H9 (cell line): ENCODE data around the gene STARD9. TPM values are rescaled to one million over a fixed set of nuclear protein-coding genes. Genes with fewer than 3 reads are reported as not detected.

Experiments used
- DNase-seq: peaks from one replicate; pipeline ENCODE4 v3.0.0-alpha.2; 2017
- H2AFZ ChIP-seq: one replicate; pipeline ENCODE4 v1.6.1; 2013; ENCODE audit warnings: mild to moderate bottlenecking, low read length, control low read depth, moderate library complexity
- H2AK5ac ChIP-seq: 2 replicates; pipeline ENCODE4 v1.6.1; 2013; ENCODE audit warnings: low read length, control low read depth, mixed read lengths; ENCODE audit not compliant: insufficient read length
- H2BK120ac ChIP-seq: one replicate; pipeline ENCODE4 v1.6.1; 2013; ENCODE audit warnings: low read depth, mild to moderate bottlenecking, low read length, control low read depth, inconsistent platforms; ENCODE audit not compliant: poor library complexity, severe bottlenecking
- H2BK12ac ChIP-seq: 2 replicates; pipeline ENCODE4 v1.6.1; 2013; ENCODE audit warnings: low read length, control low read depth, mixed read lengths, low read depth; ENCODE audit not compliant: insufficient read length
- H2BK15ac ChIP-seq: 2 replicates; pipeline ENCODE4 v1.6.1; 2013; ENCODE audit warnings: low read depth, low read length, control low read depth
- H2BK20ac ChIP-seq: one replicate; pipeline ENCODE4 v1.6.1; 2013; ENCODE audit warnings: low read depth, mild to moderate bottlenecking, low read length, control low read depth, inconsistent platforms; ENCODE audit not compliant: poor library complexity, severe bottlenecking
- H2BK5ac ChIP-seq: 2 replicates; pipeline ENCODE4 v1.6.1; 2013; ENCODE audit warnings: low read length, control low read depth, mixed read lengths; ENCODE audit not compliant: insufficient read length
- H3K14ac ChIP-seq: 2 replicates; pipeline ENCODE4 v1.6.1; 2013; ENCODE audit warnings: low read length, control low read depth; ENCODE audit not compliant: insufficient read depth
- H3K18ac ChIP-seq: 2 replicates; pipeline ENCODE4 v1.6.1; 2013; ENCODE audit warnings: low read depth, mild to moderate bottlenecking, mixed read lengths, low read length, control low read depth; ENCODE audit not compliant: insufficient read length
- H3K23ac ChIP-seq: 2 replicates; pipeline ENCODE4 v1.6.1; 2013; ENCODE audit warnings: low read length, control low read depth, mixed read lengths, low read depth; ENCODE audit not compliant: insufficient read length
- H3K23me2 ChIP-seq: 2 replicates; pipeline ENCODE4 v1.6.1; 2013; ENCODE audit warnings: low read depth, mild to moderate bottlenecking, mixed read lengths, low read length, control low read depth; ENCODE audit not compliant: insufficient read length, poor library complexity, severe bottlenecking
- H3K27ac ChIP-seq: 2 replicates; pipeline ENCODE4 v1.5.1; 2013; ENCODE audit warnings: low read length, control low read depth, mixed read lengths, low read depth; ENCODE audit not compliant: insufficient read length
- H3K27me3 ChIP-seq: 2 replicates; pipeline ENCODE4 v1.6.1; 2013; ENCODE audit warnings: low read length, control low read depth, inconsistent platforms; ENCODE audit not compliant: insufficient read depth
- H3K4ac ChIP-seq: 2 replicates; pipeline ENCODE4 v1.6.1; 2013; ENCODE audit warnings: low read depth, mild to moderate bottlenecking, control low read depth, inconsistent platforms, low read length, moderate library complexity
- H3K4me1 ChIP-seq: 2 replicates; pipeline ENCODE4 v1.6.1; 2013; ENCODE audit warnings: low read length, control low read depth, inconsistent platforms; ENCODE audit not compliant: insufficient read depth
- H3K4me2 ChIP-seq: 2 replicates; pipeline ENCODE4 v1.6.1; 2013; ENCODE audit warnings: low read length, control low read depth, mixed read lengths; ENCODE audit not compliant: insufficient read length, insufficient read depth
- H3K56ac ChIP-seq: 2 replicates; pipeline ENCODE4 v1.6.1; 2013; ENCODE audit warnings: low read depth, mild to moderate bottlenecking, mixed read lengths, low read length, control low read depth; ENCODE audit not compliant: insufficient read length
- H3K79me1 ChIP-seq: 2 replicates; pipeline ENCODE4 v1.6.1; 2013; ENCODE audit warnings: low read depth, mild to moderate bottlenecking, moderate library complexity, low read length, control low read depth, inconsistent platforms; ENCODE audit not compliant: insufficient read depth, poor library complexity, severe bottlenecking
- H3K79me2 ChIP-seq: 2 replicates; pipeline ENCODE4 v1.6.1; 2013; ENCODE audit warnings: low read length, control low read depth, inconsistent platforms; ENCODE audit not compliant: insufficient read depth
- H3K9ac ChIP-seq: 2 replicates; pipeline ENCODE4 v1.6.1; 2013; ENCODE audit warnings: low read length, control low read depth, mixed read lengths; ENCODE audit not compliant: insufficient read length; ENCODE audit errors: extremely low read depth
- H3K9me3 ChIP-seq: one replicate; pipeline ENCODE4 v1.6.1; 2013; ENCODE audit warnings: low read depth, low read length, inconsistent platforms; ENCODE audit not compliant: control insufficient read depth
- H3T11ph ChIP-seq: one replicate; pipeline ENCODE4 v1.6.1; 2013; ENCODE audit warnings: mild to moderate bottlenecking, low read length, control low read depth, inconsistent platforms
- H4K20me1 ChIP-seq: one replicate; pipeline ENCODE4 v1.6.1; 2013; ENCODE audit not compliant: control insufficient read depth, insufficient read length, insufficient read depth
- H4K5ac ChIP-seq: 2 replicates; pipeline ENCODE4 v1.6.1; 2013; ENCODE audit warnings: low read depth, mild to moderate bottlenecking, mixed read lengths, low read length, control low read depth; ENCODE audit not compliant: insufficient read length
- H4K8ac ChIP-seq: replicated peaks from 2 replicates; pipeline ENCODE4 v1.6.1; 2013; ENCODE audit warnings: low read length, control low read depth, mixed read lengths, low read depth; ENCODE audit not compliant: insufficient read length
- H4K91ac ChIP-seq: 2 replicates; pipeline ENCODE4 v1.6.1; 2013; ENCODE audit warnings: low read depth, mild to moderate bottlenecking, moderate library complexity, mixed read lengths, low read length, control low read depth; ENCODE audit not compliant: insufficient read length
- H3K27ac Mint-ChIP-seq, 3 experiments: 2 replicates in 2 of 3; 3 replicates in 1 of 3; pipeline ENCODE4 v1.8.0; 2020 to 2021; ENCODE audit warnings: mixed read lengths in 3 of 3, mild to moderate bottlenecking in 1 of 3, moderate library complexity in 1 of 3
- H3K27me3 Mint-ChIP-seq: 2 replicates; pipeline ENCODE4 v1.8.0; 2021; ENCODE audit warnings: low read depth, mild to moderate bottlenecking, moderate library complexity, mixed read lengths
- H3K36me3 Mint-ChIP-seq, 3 experiments: 2 replicates in 2 of 3; 3 replicates in 1 of 3; pipeline ENCODE4 v1.8.0; 2020 to 2021; ENCODE audit warnings: low read depth in 3 of 3, mixed read lengths in 3 of 3; ENCODE audit not compliant: insufficient read depth in 1 of 3
- H3K4me1 Mint-ChIP-seq, 2 experiments: 2 replicates each; pipeline ENCODE4 v1.8.0; 2020; ENCODE audit warnings: mixed read lengths in 2 of 2
- H3K4me3 Mint-ChIP-seq, 2 experiments: 2 replicates in 1 of 2; 3 replicates in 1 of 2; pipeline ENCODE4 v1.8.0; 2020 to 2021; ENCODE audit warnings: mild to moderate bottlenecking in 2 of 2, mixed read lengths in 2 of 2, moderate library complexity in 1 of 2
- H3K9me3 Mint-ChIP-seq, 2 experiments: 2 replicates in 1 of 2; 3 replicates in 1 of 2; pipeline ENCODE4 v1.8.0; 2020; ENCODE audit warnings: mild to moderate bottlenecking in 2 of 2, mixed read lengths in 2 of 2, moderate library complexity in 1 of 2
- WGBS: extraction: QIAGEN DNeasy Blood & Tissue Kit; methylation state at CpG from one replicate; pipeline ENCODE4 v1.1.7; 2013; ENCODE audit warnings: missing lambda C conversion rate, low lambda C conversion rate, mixed read lengths; ENCODE audit not compliant: insufficient read length; ENCODE audit errors: extremely low coverage; 5-methylcytosine and 5-hydroxymethylcytosine counted together
- total RNA-seq: library from RNA; stranded (reverse); gene quantifications from 2 replicates; pipeline ENCODE4 v1.2.1, GENCODE V29; 2021
- TF ChIP-seq, protein P1 (sequence below): fragments of 200-600 bp; sonication (generic); conservative IDR thresholded peaks from 3 replicates; pipeline ENCODE4 v1.8.0; 2021; ENCODE audit warnings: antibody characterized with exemption, mild to moderate bottlenecking

STARD9 gene
- total RNA-seq, 1 experiment from 2014 or later: 6.9 TPM

DNA sequence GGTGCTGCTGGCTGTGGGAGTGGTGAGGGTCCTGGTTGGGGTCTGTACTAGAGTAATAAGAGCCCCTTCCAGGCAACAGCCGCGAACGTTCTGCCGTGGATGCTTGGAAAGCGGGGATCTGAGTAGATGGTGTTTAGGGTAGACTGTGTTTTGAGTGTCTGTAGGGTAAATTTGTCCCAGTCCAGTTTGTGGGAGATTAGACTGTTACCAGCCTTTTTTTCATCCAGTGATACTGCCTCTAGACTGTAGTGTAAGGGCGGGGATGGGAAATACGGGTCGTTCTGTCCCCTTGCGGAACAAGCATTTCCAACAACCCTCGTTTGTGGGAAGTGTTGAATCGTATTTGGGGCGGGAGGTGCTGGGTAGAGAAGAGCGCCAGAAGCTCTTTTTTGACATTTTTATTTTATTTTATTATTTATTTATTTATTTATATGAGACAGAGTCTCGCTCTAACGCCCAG is 26.3 kb upstream of the STARD9 start:
- peaks cover 0 to 11% (median 4%) of the 10 kb centered on the region in 3 experiments; a peak in 5 of 7 replicates for H3K36me3 Mint-ChIP-seq
- no peaks in the 10 kb centered on the region; the same call in 1 of the 2 replicates for H3K27me3 Mint-ChIP-seq
- peak overlapping the region; percentile 98; the same call in 1 of the 2 replicates for H3K14ac ChIP-seq
- TF ChIP-seq, protein P1, sequence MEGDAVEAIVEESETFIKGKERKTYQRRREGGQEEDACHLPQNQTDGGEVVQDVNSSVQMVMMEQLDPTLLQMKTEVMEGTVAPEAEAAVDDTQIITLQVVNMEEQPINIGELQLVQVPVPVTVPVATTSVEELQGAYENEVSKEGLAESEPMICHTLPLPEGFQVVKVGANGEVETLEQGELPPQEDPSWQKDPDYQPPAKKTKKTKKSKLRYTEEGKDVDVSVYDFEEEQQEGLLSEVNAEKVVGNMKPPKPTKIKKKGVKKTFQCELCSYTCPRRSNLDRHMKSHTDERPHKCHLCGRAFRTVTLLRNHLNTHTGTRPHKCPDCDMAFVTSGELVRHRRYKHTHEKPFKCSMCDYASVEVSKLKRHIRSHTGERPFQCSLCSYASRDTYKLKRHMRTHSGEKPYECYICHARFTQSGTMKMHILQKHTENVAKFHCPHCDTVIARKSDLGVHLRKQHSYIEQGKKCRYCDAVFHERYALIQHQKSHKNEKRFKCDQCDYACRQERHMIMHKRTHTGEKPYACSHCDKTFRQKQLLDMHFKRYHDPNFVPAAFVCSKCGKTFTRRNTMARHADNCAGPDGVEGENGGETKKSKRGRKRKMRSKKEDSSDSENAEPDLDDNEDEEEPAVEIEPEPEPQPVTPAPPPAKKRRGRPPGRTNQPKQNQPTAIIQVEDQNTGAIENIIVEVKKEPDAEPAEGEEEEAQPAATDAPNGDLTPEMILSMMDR: no peak
- no peak overlapping the region for H3K27ac ChIP-seq
- H3K23me2 ChIP-seq: peaks cover 5% of the 10 kb centered on the region
- peak overlapping the region; percentile 65 for H4K5ac ChIP-seq
- DNase-seq: no peak
- H2BK15ac ChIP-seq: no peak overlapping the region
- no peak overlapping the region for H2BK120ac ChIP-seq
- no peaks in the 10 kb centered on the region for H3K9me3 ChIP-seq
- no peaks in the 10 kb centered on the region for H3K79me1 ChIP-seq
- H3K23ac ChIP-seq: no peak overlapping the region
- WGBS: no CpG with 5 or more reads among the region's 15 CpGs
- H3K4ac ChIP-seq: no peak overlapping the region
- H4K20me1 ChIP-seq: no peaks in the 10 kb centered on the region
- peak overlapping the region; percentile 95 for H3K4me2 ChIP-seq
- H3K18ac ChIP-seq: peak overlapping the region; percentile 82
- H3K56ac ChIP-seq: no peak overlapping the region
- peak overlapping the region; percentile 11 for H2AFZ ChIP-seq
- no peaks in the 10 kb centered on the region for H3K27me3 ChIP-seq
- no peak overlapping the region for H2BK20ac ChIP-seq
- peak overlapping the region; percentile 90 to 97 for H3K4me3 Mint-ChIP-seq
- H3K4me1 Mint-ChIP-seq: peaks cover 15 to 16% of the 10 kb centered on the region in 2 experiments
- no peaks in the 10 kb centered on the region for H3K9me3 Mint-ChIP-seq
- H2BK5ac ChIP-seq: peak overlapping the region; percentile 24
- H3K4me1 ChIP-seq: no peaks in the 10 kb centered on the region
- no peak overlapping the region for H2AK5ac ChIP-seq
- peak overlapping the region; percentile 90 to 99 (median 98) for H3K27ac Mint-ChIP-seq
- peak overlapping the region; percentile 89 for H3K9ac ChIP-seq
- H3K79me2 ChIP-seq: peaks cover 5% of the 10 kb centered on the region; the same call in 1 of the 2 replicates
- no peak overlapping the region for H4K91ac ChIP-seq
- no peak overlapping the region for H2BK12ac ChIP-seq
- no peak overlapping the region for H4K8ac ChIP-seq
- no peak overlapping the region for H3T11ph ChIP-seq
